Neural cell (in vitro differentiated cells): ENCODE data around the gene NOD1.

ENCODE experiments used
- CTCF ChIP-seq: fragments of 450-650 bp; IDR thresholded peaks from 2 replicates; pipeline ENCODE4 v1.5.1; 2014; ENCODE audit warnings: antibody characterized with exemption, mild to moderate bottlenecking, moderate library complexity; ENCODE audit not compliant: poor library complexity, severe bottlenecking
- EP300 ChIP-seq: fragments of 450-650 bp; conservative IDR thresholded peaks from 2 replicates; pipeline ENCODE4 v1.6.1; 2014; ENCODE audit warnings: antibody characterized with exemption, mild to moderate bottlenecking, moderate library complexity; ENCODE audit not compliant: poor library complexity, severe bottlenecking
- EZH2 ChIP-seq: fragments of 200-600, 300-800 bp; shearing (Covaris generic), sonication (generic); IDR thresholded peaks from 2 replicates; pipeline ENCODE4 v1.6.1; 2014; ENCODE audit warnings: antibody characterized with exemption, low read length, borderline replicate concordance, mild to moderate bottlenecking; ENCODE audit not compliant: insufficient read depth, poor library complexity, severe bottlenecking
- MXI1 ChIP-seq: fragments of 450-650 bp; conservative IDR thresholded peaks from 2 replicates; pipeline ENCODE4 v1.6.1; 2014; ENCODE audit warnings: antibody characterized with exemption, mild to moderate bottlenecking; ENCODE audit not compliant: poor library complexity, severe bottlenecking
- POLR2AphosphoS5 ChIP-seq: IDR thresholded peaks from 2 replicates; pipeline ENCODE4 v1.6.1; 2012
- RAD21 ChIP-seq: fragments of 450-650 bp; conservative IDR thresholded peaks from 2 replicates; pipeline ENCODE4 v1.6.1; 2014; ENCODE audit warnings: antibody characterized with exemption, mild to moderate bottlenecking, moderate library complexity
- REST ChIP-seq: IDR thresholded peaks from 2 replicates; pipeline ENCODE4 v1.6.1; 2012; ENCODE audit warnings: borderline replicate concordance
- SMC3 ChIP-seq: fragments of 450-650 bp; conservative IDR thresholded peaks from 2 replicates; pipeline ENCODE4 v1.6.1; 2014; ENCODE audit warnings: antibody characterized with exemption, mild to moderate bottlenecking, moderate library complexity; ENCODE audit not compliant: poor library complexity
- TAF1 ChIP-seq: IDR thresholded peaks from 2 replicates; pipeline ENCODE4 v1.6.1; 2012; ENCODE audit warnings: low read depth

DNA sequence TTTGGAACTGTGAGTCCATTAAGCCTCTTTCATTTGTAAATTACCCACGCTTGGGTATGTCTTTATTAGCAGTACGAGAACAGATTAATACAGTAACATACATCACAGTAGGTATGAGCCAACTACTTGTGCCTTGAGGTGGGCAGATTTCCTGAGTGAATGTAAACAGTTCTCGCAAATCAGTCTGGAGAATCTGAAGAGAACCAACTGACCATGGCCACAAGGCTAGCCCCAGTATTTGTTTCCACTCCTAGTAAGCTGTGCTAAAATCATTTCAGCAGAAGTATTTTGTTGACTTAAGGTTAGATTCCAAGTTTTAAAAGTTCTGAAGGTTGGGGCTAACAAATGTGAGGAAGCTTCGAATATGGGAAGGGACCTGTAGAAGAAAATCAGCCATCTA is 82.9 kb downstream of the NOD1 start:
- TF ChIP-seq CTCF (no peak), EZH2 (no peak), MXI1 (no peak), POLR2AphosphoS5 (no peak), SMC3 (no peak), EP300 (no peak), REST (no peak), TAF1 (no peak), RAD21 (no peak)
